Stomach smooth muscle (tissue), 2 donors: ENCODE data around the gene SLC46A1.

Experiments
- H3K27ac ChIP-seq: one replicate; pipeline ENCODE4 v1.7.0; 2013; ENCODE audit warnings: mild to moderate bottlenecking, low read length, inconsistent platforms
- H3K27me3 ChIP-seq, 2 donors: one replicate each; pipeline ENCODE4 v1.7.0; 2013; ENCODE audit warnings: low read length in 2 of 2; ENCODE audit not compliant: insufficient read depth in 2 of 2, control insufficient read depth in 1 of 2
- H3K36me3 ChIP-seq, 2 donors: one replicate each; pipeline ENCODE4 v1.7.0; 2013; ENCODE audit warnings: low read length in 2 of 2; ENCODE audit not compliant: control insufficient read depth in 2 of 2, insufficient read depth in 2 of 2
- H3K4me1 ChIP-seq: one replicate; pipeline ENCODE4 v1.7.0; 2013; ENCODE audit warnings: low read length; ENCODE audit not compliant: control insufficient read depth, insufficient read depth
- H3K4me3 ChIP-seq, 2 donors: one replicate each; pipeline ENCODE4 v1.7.0; 2013; ENCODE audit warnings: low read length in 2 of 2
- H3K9ac ChIP-seq, 2 donors: one replicate each; pipeline ENCODE4 v1.7.0; 2013; ENCODE audit warnings: low read length in 2 of 2, mild to moderate bottlenecking in 1 of 2
- H3K9me3 ChIP-seq, 2 donors: one replicate each; pipeline ENCODE4 v1.7.0; 2013; ENCODE audit warnings: low read length in 2 of 2; ENCODE audit not compliant: control insufficient read depth in 2 of 2
- donor health status: healthy.
- donor health status: Pancreatic carcinoma.

SLC46A1 gene

GRCh38 chr17:28404461-28404811 lies 1.6 kb downstream of the SLC46A1 start:
- H3K27ac ChIP-seq, result no peak overlapping the region
- H3K36me3 ChIP-seq, result peaks cover 0 to 12% of the 10 kb centered on the region in 2 donors
- H3K4me1 ChIP-seq, result peaks cover 22% of the 10 kb centered on the region
- H3K9me3 ChIP-seq, result no peaks in the 10 kb centered on the region
- no peak overlapping the region for H3K4me3 ChIP-seq
- no peaks in the 10 kb centered on the region for H3K27me3 ChIP-seq
- H3K9ac ChIP-seq, result no peak overlapping the region

- Histone ChIP-seq H3K4me3 (no peak overlapping the region), H3K36me3 (peaks cover 3 to 16% of the 10 kb centered on the region in 2 donors), H3K27ac (no peak overlapping the region), H3K4me1 (peaks cover 22% of the 10 kb centered on the region), H3K27me3 (no peaks in the 10 kb centered on the region), H3K9ac (no peak overlapping the region), H3K9me3 (no peaks in the 10 kb centered on the region)
Observed at GRCh38 chr17:28404007-28404406, 2.0 kb downstream of the SLC46A1 start.

- no peak overlapping the region for H3K9ac ChIP-seq
- peaks cover 7 to 26% of the 10 kb centered on the region in 2 donors for H3K36me3 ChIP-seq
- H3K27ac ChIP-seq, result no peak overlapping the region
- H3K27me3 ChIP-seq, result no peaks in the 10 kb centered on the region
- H3K9me3 ChIP-seq, result no peaks in the 10 kb centered on the region
- H3K4me1 ChIP-seq, result peaks cover 22% of the 10 kb centered on the region
- no peak overlapping the region for H3K4me3 ChIP-seq
Observed at GRCh38 chr17:28402844-28403243, 3.2 kb downstream of the SLC46A1 start.

- Histone ChIP-seq H3K4me1 (peaks cover 22% of the 10 kb centered on the region), H3K36me3 (peaks cover 7 to 28% of the 10 kb centered on the region in 2 donors), H3K4me3 (no peak overlapping the region), H3K27me3 (no peaks in the 10 kb centered on the region), H3K9me3 (no peaks in the 10 kb centered on the region), H3K27ac (no peak overlapping the region), H3K9ac (no peak overlapping the region)
Observed at GRCh38 chr17:28402224-28402630, 3.8 kb downstream of the SLC46A1 start.

GRCh38 chr17:28399808-28400207 lies 6.2 kb downstream of the SLC46A1 start:
- Histone ChIP-seq H3K9me3 (no peaks in the 10 kb centered on the region), H3K9ac (no peak overlapping the region), H3K27me3 (no peaks in the 10 kb centered on the region), H3K4me1 (peaks cover 6% of the 10 kb centered on the region), H3K4me3 (no peak overlapping the region), H3K27ac (no peak overlapping the region), H3K36me3 (peaks cover 11 to 39% of the 10 kb centered on the region in 2 donors)

GRCh38 chr17:28398280-28398981 lies 7.6 kb downstream of the SLC46A1 start:
- H3K4me3 ChIP-seq, result no peak overlapping the region
- no peaks in the 10 kb centered on the region for H3K27me3 ChIP-seq
- H3K36me3 ChIP-seq, result peaks cover 11 to 41% of the 10 kb centered on the region in 2 donors
- no peak overlapping the region for H3K27ac ChIP-seq
- H3K9me3 ChIP-seq, result no peaks in the 10 kb centered on the region
- H3K9ac ChIP-seq, result no peak overlapping the region
- peaks cover 2% of the 10 kb centered on the region for H3K4me1 ChIP-seq

GRCh38 chr17:28397687-28398279 lies 8.2 kb downstream of the SLC46A1 start:
- H3K27ac ChIP-seq, result no peak overlapping the region

GRCh38 chr17:28397275-28397674 lies 8.7 kb downstream of the SLC46A1 start:
- Histone ChIP-seq H3K9me3 (no peaks in the 10 kb centered on the region), H3K27ac (no peak overlapping the region), H3K4me1 (peaks cover 2% of the 10 kb centered on the region), H3K36me3 (peaks cover 16 to 42% of the 10 kb centered on the region in 2 donors), H3K4me3 (no peak overlapping the region), H3K27me3 (no peaks in the 10 kb centered on the region), H3K9ac (no peak overlapping the region)

More at GRCh38 chr17:28397687-28398279, 8.2 kb downstream of the SLC46A1 start:
- Histone ChIP-seq H3K4me3 (no peak overlapping the region), H3K4me1 (peaks cover 2% of the 10 kb centered on the region), H3K36me3 (peaks cover 11 to 42% of the 10 kb centered on the region in 2 donors), H3K9ac (no peak overlapping the region), H3K27me3 (no peaks in the 10 kb centered on the region), H3K9me3 (no peaks in the 10 kb centered on the region)

- no peak overlapping the region for H3K9ac ChIP-seq
- peaks cover 16 to 42% of the 10 kb centered on the region in 2 donors for H3K36me3 ChIP-seq
- H3K9me3 ChIP-seq, result no peaks in the 10 kb centered on the region
- H3K4me3 ChIP-seq, result no peak overlapping the region
- no peak overlapping the region for H3K27ac ChIP-seq
- H3K4me1 ChIP-seq, result peaks cover 2% of the 10 kb centered on the region
- H3K27me3 ChIP-seq, result no peaks in the 10 kb centered on the region
Observed at GRCh38 chr17:28396635-28397239, 9.3 kb downstream of the SLC46A1 start.

- Histone ChIP-seq H3K27ac (no peak overlapping the region), H3K9ac (no peak overlapping the region), H3K4me1 (peaks cover 2% of the 10 kb centered on the region), H3K27me3 (no peaks in the 10 kb centered on the region), H3K36me3 (peaks cover 20 to 46% of the 10 kb centered on the region in 2 donors), H3K4me3 (no peak overlapping the region), H3K9me3 (no peaks in the 10 kb centered on the region)
Observed at GRCh38 chr17:28395968-28396367, 10.0 kb downstream of the SLC46A1 start.

GRCh38 chr17:28395426-28395825 lies 10.6 kb downstream of the SLC46A1 start:
- peaks cover 24 to 47% of the 10 kb centered on the region in 2 donors for H3K36me3 ChIP-seq

More at GRCh38 chr17:28395426-28395825, 10.6 kb downstream of the SLC46A1 start:
- Histone ChIP-seq H3K27ac (no peak overlapping the region), H3K4me1 (no peaks in the 10 kb centered on the region), H3K9ac (no peak overlapping the region), H3K9me3 (no peaks in the 10 kb centered on the region), H3K4me3 (no peak overlapping the region), H3K27me3 (no peaks in the 10 kb centered on the region)
